ENCODE data around the gene PAX7.

Gene PAX7

GRCh38 chr1:18732686-18733085 is 102.0 kb downstream of the PAX7 start:
- POLR2A ChIA-PET (ENCODE audit: low non-redundant PET), result no interaction called here
- TF ChIP-seq CTCF (conservative IDR thresholded peaks at IDR 0.05; ENCODE audit: low read depth), result no peak
- DNase-seq (ENCODE audit: low spot score), result no peak
- no peak overlapping the region for H3K27ac ChIP-seq
- CTCF ChIA-PET, result interaction anchor here (0.7 kb wide), 1 partner anchor 143 kb away, joined by 4 read pairs; no protein-coding TSS in a partner anchor

- no peak for DNase-seq (ENCODE audit: low spot score)
- CTCF ChIA-PET, result no interaction called here
- POLR2A ChIA-PET (ENCODE audit: low non-redundant PET), result no interaction called here
- no peak for TF ChIP-seq CTCF (conservative IDR thresholded peaks at IDR 0.05; ENCODE audit: low read depth)
- H3K27ac ChIP-seq, result no peak overlapping the region
Measured at GRCh38 chr1:18734001-18734400, 103.4 kb downstream of the PAX7 start.

GRCh38 chr1:18734461-18735223 is 104.0 kb downstream of the PAX7 start:
- H3K27ac ChIP-seq, result no peak overlapping the region
- TF ChIP-seq CTCF (conservative IDR thresholded peaks at IDR 0.05; ENCODE audit: low read depth), result no peak
- no peak for DNase-seq (ENCODE audit: low spot score)
- ChIA-PET POLR2A (ENCODE audit: low non-redundant PET) (no interaction called here), CTCF (no interaction called here)

- no peak for DNase-seq (ENCODE audit: low spot score)
- ChIA-PET CTCF (no interaction called here), POLR2A (ENCODE audit: low non-redundant PET) (no interaction called here)
- H3K27ac ChIP-seq, result no peak overlapping the region
- TF ChIP-seq CTCF (conservative IDR thresholded peaks at IDR 0.05; ENCODE audit: low read depth), result no peak
Measured at GRCh38 chr1:18735224-18735997, 104.8 kb downstream of the PAX7 start.

GRCh38 chr1:18736958-18737357 is 106.3 kb downstream of the PAX7 start:
- ChIA-PET CTCF (no interaction called here), POLR2A (ENCODE audit: low non-redundant PET) (no interaction called here)
- DNase-seq (ENCODE audit: low spot score), result no peak
- no peak for TF ChIP-seq CTCF (conservative IDR thresholded peaks at IDR 0.05; ENCODE audit: low read depth)
- H3K27ac ChIP-seq, result no peak overlapping the region

GRCh38 chr1:18738126-18738525 is 107.5 kb downstream of the PAX7 start:
- POLR2A ChIA-PET (ENCODE audit: low non-redundant PET), result no interaction called here
- CTCF ChIA-PET, result no interaction called here
- DNase-seq (ENCODE audit: low spot score), result no peak
- TF ChIP-seq CTCF (conservative IDR thresholded peaks at IDR 0.05; ENCODE audit: low read depth), result no peak
- no peak overlapping the region for H3K27ac ChIP-seq

Measured in RWPE1 (cell line).